Kasumi-1 (cell line): ENCODE data around the gene ARID5B.

Experiments used
- DNase-seq, 2 experiments: peaks; one replicate each; lab custom pipeline; 2025; lab: John Stamatoyannopoulos, UW

Gene ARID5B

GRCh38 chr10:61989995-61990760, 88.7 kb downstream of the ARID5B start:
- DNase-seq: no peak

DNA sequence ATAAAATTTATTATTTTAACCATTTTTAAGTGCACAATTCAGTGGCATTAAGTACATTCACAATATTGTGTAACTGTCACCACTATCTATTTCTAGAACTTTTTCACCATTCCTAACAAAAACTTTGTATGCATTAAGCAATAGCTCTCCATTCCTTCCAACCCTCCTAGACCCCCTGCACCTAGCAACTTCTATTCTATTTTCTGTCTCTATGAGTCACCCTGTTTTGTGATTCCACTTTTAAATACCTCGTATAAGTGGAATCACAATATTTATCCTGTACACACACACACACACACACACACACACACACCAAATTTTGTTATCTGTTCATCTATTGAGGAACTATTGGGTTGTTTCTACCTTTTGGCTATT, 89.2 kb downstream of the ARID5B start:
- DNase-seq: no peak

DNA sequence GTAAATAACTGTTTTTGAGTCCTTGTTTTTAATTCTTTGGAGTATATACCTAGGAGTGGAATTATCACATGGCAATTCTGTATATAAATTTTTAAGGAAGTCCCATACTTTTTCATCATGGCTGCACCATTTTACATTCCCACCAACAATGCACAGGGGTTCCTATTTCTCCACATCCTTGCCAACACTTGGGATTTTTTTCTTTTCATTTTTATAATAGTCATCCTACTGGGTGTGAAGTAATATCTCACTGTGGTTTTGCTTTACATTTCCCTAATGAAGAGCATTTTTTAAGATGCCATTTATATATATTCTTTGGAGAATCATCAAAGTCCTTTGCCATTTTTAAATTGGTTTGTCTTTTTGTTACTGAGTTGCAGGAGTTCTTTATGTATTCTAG, 89.7 kb downstream of the ARID5B start:
- DNase-seq: no peak

- DNase-seq: no peak
Observed at GRCh38 chr10:61992059-61992460, 90.6 kb downstream of the ARID5B start.

- no peak for DNase-seq
Observed at GRCh38 chr10:61992671-61993668, 91.5 kb downstream of the ARID5B start.

DNA sequence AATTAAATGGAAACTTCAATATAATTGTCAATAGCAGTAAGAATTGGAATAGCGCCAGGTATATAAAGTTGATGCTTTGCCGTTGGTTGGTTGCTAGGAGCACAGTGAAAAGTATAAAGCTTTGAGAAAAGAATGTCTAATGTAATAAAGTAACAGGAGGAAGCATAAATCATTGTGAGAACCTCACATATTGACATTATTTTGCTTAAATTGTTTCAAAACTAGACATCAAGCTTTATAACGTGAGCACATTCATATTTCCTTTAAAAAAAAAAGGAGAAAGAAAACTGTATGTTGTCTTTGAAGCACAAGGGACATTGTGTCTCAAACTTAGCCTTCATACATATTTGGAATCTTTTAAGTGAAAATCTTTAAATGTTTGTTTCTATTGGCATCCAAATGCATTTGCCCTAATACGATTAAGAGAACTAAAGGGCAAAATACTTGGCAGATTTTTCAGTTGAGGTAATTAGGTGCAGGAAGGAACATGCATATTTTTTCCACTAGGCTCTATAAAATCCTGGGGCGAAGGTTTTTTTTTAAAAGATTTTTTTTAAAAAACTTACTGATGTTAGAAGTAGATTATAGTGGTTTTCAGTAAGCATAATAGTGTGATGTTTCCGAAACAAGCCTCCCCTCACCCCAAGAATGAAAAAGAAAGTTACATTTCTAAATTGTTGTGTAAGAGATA, 92.4 kb downstream of the ARID5B start:
- DNase-seq: no peak

- no peak for DNase-seq
Observed at GRCh38 chr10:61994405-61995219, 93.1 kb downstream of the ARID5B start.

DNA sequence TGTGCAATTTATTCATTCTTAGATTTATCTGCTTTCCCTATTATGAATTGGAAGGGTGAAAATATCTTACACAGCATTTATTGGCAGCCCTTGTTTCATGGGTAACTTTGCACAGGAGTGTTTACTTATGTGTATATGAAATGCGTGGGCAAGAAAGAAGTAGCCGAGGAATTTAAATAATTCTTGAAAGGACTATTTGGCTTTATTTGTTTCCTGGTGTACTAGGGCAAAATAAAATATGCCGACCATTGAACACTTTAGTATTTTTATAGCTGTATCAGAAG, 93.7 kb downstream of the ARID5B start:
- DNase-seq: no peak

- DNase-seq: no peak
Observed at GRCh38 chr10:61998937-61999336, 97.4 kb downstream of the ARID5B start.

DNA sequence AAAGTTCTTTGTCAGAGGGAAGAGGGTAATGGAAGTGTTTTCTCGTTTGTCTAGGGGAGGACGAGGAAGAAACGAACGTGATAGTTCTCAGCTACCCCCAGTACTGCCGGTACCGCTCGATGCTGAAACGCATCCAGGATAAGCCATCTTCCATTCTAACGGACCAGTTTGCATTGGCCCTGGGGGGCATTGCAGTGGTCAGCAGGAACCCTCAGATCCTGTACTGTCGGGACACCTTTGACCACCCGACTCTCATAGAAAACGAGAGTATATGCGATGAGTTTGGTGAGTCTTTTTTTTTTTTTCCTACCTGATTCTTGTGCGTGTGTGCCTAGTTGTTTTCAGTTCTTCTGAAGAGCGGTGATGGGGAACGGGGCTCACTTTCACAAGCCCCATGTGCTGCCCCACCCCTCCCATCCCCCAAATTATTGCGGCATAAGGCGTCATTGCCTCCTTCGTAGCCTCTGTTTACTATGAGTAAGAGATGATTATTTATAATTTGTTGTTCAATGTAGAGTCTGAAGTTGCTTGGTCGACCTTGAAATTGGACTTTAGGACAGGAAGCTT, 98.6 kb downstream of the ARID5B start:
- DNase-seq: no peak

- no peak for DNase-seq
Observed at GRCh38 chr10:62000726-62001125, 99.2 kb downstream of the ARID5B start.

GRCh38 chr10:62001898-62002297, 100.4 kb downstream of the ARID5B start:
- no peak for DNase-seq

DNA sequence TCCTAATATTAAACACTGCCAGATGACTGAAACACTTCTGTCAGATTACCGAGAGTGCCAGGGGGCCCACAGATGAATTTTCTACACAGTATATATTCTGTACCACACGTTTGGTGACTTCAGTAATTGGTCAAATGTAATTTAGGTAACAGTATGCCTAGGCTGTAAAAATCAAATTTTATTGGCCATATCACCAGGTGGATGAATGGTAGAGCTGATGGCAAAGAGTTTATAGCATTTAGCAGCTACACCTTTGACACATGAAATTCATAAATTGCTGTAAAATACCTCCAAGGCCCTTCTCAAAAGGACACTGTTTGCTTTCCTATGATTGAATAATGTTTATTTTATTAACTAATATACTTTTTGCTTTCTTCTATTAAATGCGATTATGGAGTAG, 101.3 kb downstream of the ARID5B start:
- no peak for DNase-seq

GRCh38 chr10:62004042-62004441, 102.5 kb downstream of the ARID5B start:
- DNase-seq: no peak

DNA sequence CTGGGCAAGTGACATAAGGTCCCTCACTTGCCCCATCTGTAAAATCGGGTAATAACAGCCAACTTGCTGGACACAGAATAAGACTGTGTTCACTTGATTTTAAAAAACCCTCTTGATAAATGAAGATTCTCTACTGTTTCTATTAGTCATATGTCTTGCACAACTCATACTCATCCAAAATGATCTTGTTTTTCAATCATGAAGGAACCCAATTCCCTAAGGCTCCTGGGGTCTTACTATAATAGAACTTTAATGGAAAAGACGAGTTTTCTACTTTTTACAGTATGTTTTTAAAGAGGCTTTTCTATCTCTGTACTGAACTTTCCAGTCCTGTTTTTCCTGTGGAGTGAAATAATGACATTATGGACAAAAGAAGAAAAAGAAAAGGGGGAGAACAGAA, 103.8 kb downstream of the ARID5B start:
- DNase-seq: no peak

DNA sequence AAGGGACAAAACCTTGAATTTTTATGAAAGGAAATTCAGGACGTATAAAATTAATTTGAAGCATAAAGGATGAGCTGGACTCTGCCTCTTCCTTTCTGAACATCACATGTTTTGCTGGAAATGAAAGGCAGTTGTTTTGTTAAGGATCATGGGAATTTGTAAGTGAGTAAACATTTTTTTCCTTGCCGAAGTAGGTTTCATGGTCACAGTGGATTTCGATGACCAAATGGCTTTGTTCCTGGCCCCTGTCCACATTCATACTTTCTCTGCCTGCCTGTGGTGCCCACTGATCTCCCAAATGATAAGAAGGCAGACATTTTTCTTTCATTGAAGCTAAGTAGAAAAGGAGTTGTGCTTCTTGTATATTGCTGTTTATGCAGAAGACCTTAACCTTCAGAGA, 104.2 kb downstream of the ARID5B start:
- no peak for DNase-seq

DNA sequence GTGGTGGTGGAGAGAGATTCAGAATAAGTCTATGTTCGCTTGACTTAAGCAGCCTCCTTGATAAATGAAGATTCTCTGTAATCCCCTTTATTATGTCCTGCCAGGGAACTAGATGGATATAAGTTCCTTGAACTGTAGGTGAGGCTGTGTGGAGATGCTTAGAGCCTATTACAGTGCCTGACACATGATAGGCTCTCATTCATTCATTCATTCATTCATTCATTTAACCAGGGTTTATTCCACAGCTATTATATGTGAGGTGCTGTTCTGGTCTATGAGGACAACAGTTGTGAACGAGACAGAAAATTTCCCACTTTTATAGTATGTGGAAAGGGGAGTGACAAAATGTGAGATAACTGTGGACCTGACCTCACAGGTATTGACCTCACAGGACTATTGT, 105.6 kb downstream of the ARID5B start:
- no peak for DNase-seq

- no peak for DNase-seq
Observed at GRCh38 chr10:62008196-62008595, 106.7 kb downstream of the ARID5B start.

GRCh38 chr10:62008946-62009345, 107.4 kb downstream of the ARID5B start:
- DNase-seq: no peak

GRCh38 chr10:62010366-62010765, 108.9 kb downstream of the ARID5B start:
- DNase-seq: no peak

DNA sequence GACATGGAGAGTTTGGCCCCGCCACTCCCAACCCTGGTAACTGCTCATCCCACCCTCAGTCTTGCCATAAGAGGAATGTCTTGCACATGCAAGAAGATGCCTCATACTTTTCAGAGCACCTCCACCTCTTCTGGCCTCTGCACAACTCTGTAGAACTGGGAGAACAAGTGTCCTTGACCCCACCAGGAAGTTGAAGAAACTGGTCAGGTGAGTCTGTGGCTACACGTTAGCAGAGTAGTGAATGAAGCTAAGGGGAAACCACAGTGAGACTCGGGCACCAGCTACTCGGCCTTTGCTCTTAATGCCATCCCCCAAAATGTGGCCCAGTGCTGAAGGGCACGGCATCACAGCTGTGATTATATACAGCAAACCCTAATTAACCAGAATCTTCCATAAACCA, 110.1 kb downstream of the ARID5B start:
- no peak for DNase-seq

DNA sequence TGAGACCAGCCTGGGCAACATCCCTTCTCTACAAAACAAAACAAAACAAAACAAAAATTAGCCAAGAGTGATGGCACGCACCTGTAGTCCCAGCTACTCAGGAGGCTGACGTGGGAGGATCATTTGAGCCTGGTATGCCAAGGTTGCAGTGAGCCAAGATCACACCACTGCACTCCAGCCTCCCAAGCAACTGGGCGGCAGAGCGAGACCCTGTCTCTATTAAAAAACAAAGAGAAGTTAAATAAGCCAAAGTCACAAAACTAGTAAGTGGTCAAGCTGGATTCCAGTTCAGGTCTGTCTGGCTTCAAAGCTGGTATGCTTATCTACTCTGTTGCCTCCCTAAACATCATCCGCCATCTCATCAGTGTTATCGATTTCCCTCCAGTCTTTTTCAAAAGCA, 110.8 kb downstream of the ARID5B start:
- DNase-seq: no peak
